ENCODE data around the gene UHRF1. TPM values are rescaled to one million over a fixed set of nuclear protein-coding genes. Genes with fewer than 3 reads are reported as not detected.

The UHRF1 gene
- total RNA-seq, 1 experiment from 2014 or later: 53.6 TPM

- intact Hi-C loops (cut with micrococcal nuclease; ENCODE audit: unreplicated experiment) (no loop called here), in situ Hi-C loops (cut with HindIII; ENCODE audit: low pct_unique_long_range_greater_than_20kb, low sequenced_read_pairs) (no loop called here)
- no peak overlapping the region for H3K4me3 ChIP-seq (ENCODE audit: low read depth in 2 of 2, low read length in 2 of 2)
- POLR2A ChIA-PET: no interaction called here
- no peak for DNase-seq (ENCODE audit: low read depth, low spot score)
- BruUV-seq (replicated peaks): no TSS peak
- peaks cover 4% of the 10 kb centered on the region; the same call in 1 of the 2 replicates for H3K4me1 ChIP-seq (ENCODE audit: control insufficient read depth, insufficient read depth, low read length)
- H3K27ac ChIP-seq (ENCODE audit: low read length): no peak overlapping the region
- no peak for TF ChIP-seq POLR2AphosphoS5 (IDR thresholded peaks at IDR 0.05; ENCODE audit: low read depth, low read length)
- TF ChIP-seq SIN3A (IDR thresholded peaks at IDR 0.05; ENCODE audit: borderline replicate concordance, insufficient read depth, low read depth, low read length): no peak
- TF ChIP-seq TCF7L2 (IDR thresholded peaks at IDR 0.05; ENCODE audit: low read depth, low read length): no peak
- no peak for TF ChIP-seq CTCF (IDR thresholded peaks at IDR 0.05)
- TF ChIP-seq REST (IDR thresholded peaks at IDR 0.05; ENCODE audit: insufficient read depth in 1 of 2, low read depth in 2 of 2, low read length in 1 of 2): no peak
- CTCF ChIA-PET: no interaction called here
- H3K9me3 ChIP-seq (ENCODE audit: control insufficient read depth, insufficient read depth, low read depth, low read length): no peaks in the 10 kb centered on the region
- ATAC-seq: no peak
- H3K36me3 ChIP-seq (ENCODE audit: control insufficient read depth, insufficient read depth, low read length): no peaks in the 10 kb centered on the region
- H3K27me3 ChIP-seq (ENCODE audit: control insufficient read depth, insufficient read depth, low read length): no peaks in the 10 kb centered on the region
These were observed 88.0 kb downstream of the UHRF1 start for GRCh38 chr19:4997297-4997696.

GRCh38 chr19:5000120-5000611, 90.9 kb downstream of the UHRF1 start:
- Histone ChIP-seq H3K27me3 (ENCODE audit: control insufficient read depth, insufficient read depth, low read length) (no peaks in the 10 kb centered on the region), H3K4me3 (ENCODE audit: low read depth in 2 of 2, low read length in 2 of 2) (no peak overlapping the region), H3K9me3 (ENCODE audit: control insufficient read depth, insufficient read depth, low read depth, low read length) (no peaks in the 10 kb centered on the region), H3K36me3 (ENCODE audit: control insufficient read depth, insufficient read depth, low read length) (no peaks in the 10 kb centered on the region), H3K4me1 (ENCODE audit: control insufficient read depth, insufficient read depth, low read length) (peaks cover 5% of the 10 kb centered on the region; the same call in 1 of the 2 replicates), H3K27ac (ENCODE audit: low read length) (no peak overlapping the region)
- POLR2A ChIA-PET: no interaction called here
- DNase-seq (ENCODE audit: low read depth, low spot score): no peak
- in situ Hi-C loops (cut with HindIII; ENCODE audit: low pct_unique_long_range_greater_than_20kb, low sequenced_read_pairs): no loop called here
- TF ChIP-seq REST (IDR thresholded peaks at IDR 0.05; ENCODE audit: insufficient read depth in 1 of 2, low read depth in 2 of 2, low read length in 1 of 2): no peak
- TF ChIP-seq CTCF (IDR thresholded peaks at IDR 0.05): no peak
- TF ChIP-seq POLR2AphosphoS5 (IDR thresholded peaks at IDR 0.05; ENCODE audit: low read depth, low read length): no peak
- no peak for TF ChIP-seq SIN3A (IDR thresholded peaks at IDR 0.05; ENCODE audit: borderline replicate concordance, insufficient read depth, low read depth, low read length)
- TF ChIP-seq TCF7L2 (IDR thresholded peaks at IDR 0.05; ENCODE audit: low read depth, low read length): no peak
- CTCF ChIA-PET: no interaction called here
- no TSS peak for BruUV-seq (replicated peaks)
- intact Hi-C loops (cut with micrococcal nuclease; ENCODE audit: unreplicated experiment): no loop called here
- no peak for ATAC-seq
